Measurements from ENCODE around the gene IFIH1. TPM values are rescaled to one million over a fixed set of nuclear protein-coding genes. Genes with fewer than 3 reads are reported as not detected.

Gene IFIH1
- 10 to 100 TPM; 15.1 to 20.9 (median 18.3) TPM for total RNA-seq
- long read RNA-seq, donor 1, transcript IFIH1-207 (16 exons, 3,544 nt) = major isoform, 14 of 16 reads
- long read RNA-seq, donor 1, partial matches to known transcripts = 1 of 16 reads
- long read RNA-seq, donor 1, other reads (novel, unspliced or antisense) = 0 of 16 reads
- long read RNA-seq, donor 2, partial matches to known transcripts = 8 of 12 reads
- long read RNA-seq, donor 2, other reads (novel, unspliced or antisense) = 2 of 12 reads

DNA sequence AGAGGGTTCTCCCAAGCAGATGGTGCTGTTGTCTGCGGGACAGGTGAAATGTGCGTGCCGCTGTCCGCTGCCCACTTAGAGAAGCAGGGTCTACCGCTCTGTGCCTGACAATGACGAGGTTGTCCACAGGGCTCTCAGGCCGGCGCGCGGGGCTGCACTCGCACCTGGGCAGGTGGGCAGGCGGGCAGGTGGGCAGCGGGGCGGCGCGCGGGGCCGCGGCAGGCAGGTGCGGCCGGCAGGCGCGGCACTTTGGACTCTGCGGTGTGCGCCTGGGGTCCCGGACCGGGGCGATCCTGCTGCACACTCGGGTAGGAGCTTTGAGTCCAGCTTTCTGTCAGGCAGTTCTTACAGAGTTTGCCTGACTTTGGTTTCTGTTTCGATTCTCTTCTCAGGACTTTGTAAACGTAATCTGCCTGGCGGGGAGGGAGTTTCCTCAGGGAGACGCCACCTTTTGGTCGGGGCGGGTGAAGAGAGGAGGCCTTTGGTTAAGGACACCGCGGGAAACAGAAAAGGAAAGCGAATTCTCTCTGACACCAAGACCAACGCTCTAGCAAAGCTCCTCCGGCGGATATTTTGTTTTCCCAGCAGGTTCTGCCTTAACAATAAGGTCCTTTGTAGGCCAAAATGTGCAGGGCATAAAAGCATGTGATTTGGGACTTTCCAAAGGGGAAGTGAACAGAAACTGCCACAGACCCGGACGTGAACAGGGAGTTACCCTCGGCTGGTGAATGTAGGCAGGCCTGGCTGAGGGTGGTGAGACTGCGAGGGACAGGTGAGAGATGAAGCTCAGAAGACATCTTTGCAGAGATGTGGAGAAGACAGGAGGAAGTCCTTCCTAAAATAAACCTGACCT is at the start of gene IFIH1:
IFIH1 (minus strand) TSS at position 357 of the 853 bp plus-strand sequence. CDS start 377 bp downstream, outside the sequence.
- intact Hi-C loops (cut with DNase I, micrococcal nuclease) = no loop called here
- ATAC-seq = peak; percentile 94
- H3K9me3 ChIP-seq = no peaks in the 10 kb centered on the region

DNA sequence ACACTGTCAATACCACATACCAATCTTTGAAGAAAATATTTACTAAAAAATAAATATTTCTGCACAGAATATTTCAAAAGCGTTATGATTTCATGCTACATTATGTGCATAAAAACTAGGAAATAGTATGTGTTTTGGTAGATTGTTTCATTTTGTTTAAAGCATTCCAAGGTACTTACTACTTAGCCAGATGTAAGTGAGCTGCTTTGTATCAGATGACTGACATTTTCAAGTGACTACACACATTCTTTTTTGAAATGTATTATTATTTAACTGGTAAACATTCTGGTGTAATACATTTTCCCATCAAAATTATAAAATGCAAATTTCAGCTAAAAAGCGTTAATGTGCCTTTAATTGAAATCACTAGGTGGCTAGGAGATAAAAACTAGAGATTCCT is 46.9 kb upstream of the IFIH1 start:
- TF ChIP-seq, protein P1, sequence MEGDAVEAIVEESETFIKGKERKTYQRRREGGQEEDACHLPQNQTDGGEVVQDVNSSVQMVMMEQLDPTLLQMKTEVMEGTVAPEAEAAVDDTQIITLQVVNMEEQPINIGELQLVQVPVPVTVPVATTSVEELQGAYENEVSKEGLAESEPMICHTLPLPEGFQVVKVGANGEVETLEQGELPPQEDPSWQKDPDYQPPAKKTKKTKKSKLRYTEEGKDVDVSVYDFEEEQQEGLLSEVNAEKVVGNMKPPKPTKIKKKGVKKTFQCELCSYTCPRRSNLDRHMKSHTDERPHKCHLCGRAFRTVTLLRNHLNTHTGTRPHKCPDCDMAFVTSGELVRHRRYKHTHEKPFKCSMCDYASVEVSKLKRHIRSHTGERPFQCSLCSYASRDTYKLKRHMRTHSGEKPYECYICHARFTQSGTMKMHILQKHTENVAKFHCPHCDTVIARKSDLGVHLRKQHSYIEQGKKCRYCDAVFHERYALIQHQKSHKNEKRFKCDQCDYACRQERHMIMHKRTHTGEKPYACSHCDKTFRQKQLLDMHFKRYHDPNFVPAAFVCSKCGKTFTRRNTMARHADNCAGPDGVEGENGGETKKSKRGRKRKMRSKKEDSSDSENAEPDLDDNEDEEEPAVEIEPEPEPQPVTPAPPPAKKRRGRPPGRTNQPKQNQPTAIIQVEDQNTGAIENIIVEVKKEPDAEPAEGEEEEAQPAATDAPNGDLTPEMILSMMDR (IDR thresholded peaks at IDR 0.05) = no peak
- no peak overlapping the region for H3K4me3 ChIP-seq
- no peak for ATAC-seq
- no peaks in the 10 kb centered on the region for H3K36me3 ChIP-seq (ENCODE audit: low read depth)
- H3K4me1 ChIP-seq (ENCODE audit: low read depth) = no peaks in the 10 kb centered on the region
- intact Hi-C loops (cut with DNase I, micrococcal nuclease) = no loop called here
- H3K9me3 ChIP-seq = no peaks in the 10 kb centered on the region
- DNase-seq = no peak

More for the DNA sequence above, at the start of gene IFIH1:
- TF ChIP-seq, protein P1 (IDR thresholded peaks at IDR 0.05) = peak; percentile 15
- Histone ChIP-seq H3K4me1 (ENCODE audit: low read depth) (peaks cover 27% of the 10 kb centered on the region), H3K36me3 (ENCODE audit: low read depth) (no peaks in the 10 kb centered on the region), H3K4me3 (peak within 1 kb of the TSS; percentile 88)
- DNase-seq = peak; percentile 86 to 94 (median 87)

DNA sequence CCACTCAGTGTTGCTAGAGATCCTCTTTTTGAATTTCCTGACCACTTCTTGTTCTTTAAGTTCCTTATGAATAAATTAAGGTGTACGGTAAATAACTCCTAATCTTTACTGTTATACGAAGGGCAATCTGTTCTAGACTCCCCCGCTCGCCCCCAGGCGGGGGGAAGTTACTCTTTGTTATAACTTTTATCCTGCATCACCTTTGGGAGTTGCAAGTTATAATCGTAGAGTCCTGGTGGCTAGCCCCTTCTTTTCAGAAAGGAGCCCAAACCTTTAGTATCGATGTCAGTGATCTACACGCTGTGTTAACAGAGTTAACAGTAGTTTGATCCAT is 26.1 kb upstream of the IFIH1 start:
- TF ChIP-seq, protein P1 (IDR thresholded peaks at IDR 0.05) = no peak
- no peak for ATAC-seq
- DNase-seq = no peak

DNA sequence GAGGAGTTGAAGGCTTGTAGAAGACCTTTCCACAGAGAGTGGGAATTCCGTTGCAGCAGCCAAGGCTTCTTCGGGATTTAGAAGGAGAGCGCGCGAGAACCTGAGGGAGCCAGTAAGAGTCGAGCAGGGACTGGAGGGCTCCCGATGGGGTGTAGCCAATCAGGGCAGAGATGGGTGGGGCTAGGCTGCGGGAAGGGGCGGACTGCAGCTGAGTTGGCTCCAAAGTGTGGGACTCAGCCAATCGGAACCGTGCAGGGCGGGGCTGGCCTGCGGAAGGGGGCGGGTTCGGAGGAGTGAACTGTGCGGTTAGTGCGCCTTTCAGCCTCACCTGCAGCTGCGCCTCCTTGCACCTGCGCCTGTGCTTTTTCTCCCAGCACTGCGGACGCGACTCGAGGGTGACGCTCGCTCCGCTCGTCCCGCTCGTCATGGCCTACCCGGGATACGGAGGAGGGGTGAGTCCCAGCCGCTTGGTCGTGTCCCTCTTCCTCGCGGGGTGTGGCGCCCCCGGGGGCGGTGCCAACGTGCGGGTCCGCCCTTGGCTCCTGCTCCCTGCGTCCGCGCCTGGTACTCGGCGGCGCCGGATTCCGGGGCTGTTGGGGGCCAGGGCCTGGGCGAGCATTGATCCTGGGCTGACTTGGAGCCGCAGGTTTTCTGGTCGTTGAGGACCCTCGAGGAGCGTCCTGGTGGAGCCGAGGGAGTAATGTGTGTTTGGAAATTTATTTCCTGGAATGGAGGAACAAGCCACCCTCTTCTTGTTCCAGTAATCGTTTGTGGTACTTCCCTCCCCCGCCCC is 25.5 kb upstream of the IFIH1 start, which contains the start of gene GCA:
GCA (plus strand) TSS at position 309 of the 793 bp plus-strand sequence; CDS start at position 426, 117 bp downstream.
- ATAC-seq (peak; percentile 99), DNase-seq (peak; percentile 98 to 99 (median 99))
- TF ChIP-seq, protein P1 (IDR thresholded peaks at IDR 0.05) = no peak
- no peaks in the 10 kb centered on the region for H3K36me3 ChIP-seq (ENCODE audit: low read depth)
- H3K9me3 ChIP-seq = no peaks in the 10 kb centered on the region
- no peaks in the 10 kb centered on the region for H3K4me1 ChIP-seq (ENCODE audit: low read depth)
- peak within 1 kb of the TSS; percentile 56 for H3K4me3 ChIP-seq
- intact Hi-C loops (cut with DNase I, micrococcal nuclease) = no loop called here

More for the DNA sequence above, 26.1 kb upstream of the IFIH1 start:
- Histone ChIP-seq H3K9me3 (no peaks in the 10 kb centered on the region), H3K4me1 (ENCODE audit: low read depth) (no peaks in the 10 kb centered on the region), H3K4me3 (peak overlapping the region; percentile 56), H3K36me3 (ENCODE audit: low read depth) (no peaks in the 10 kb centered on the region)
- intact Hi-C loops (cut with DNase I, micrococcal nuclease) = no loop called here

DNA sequence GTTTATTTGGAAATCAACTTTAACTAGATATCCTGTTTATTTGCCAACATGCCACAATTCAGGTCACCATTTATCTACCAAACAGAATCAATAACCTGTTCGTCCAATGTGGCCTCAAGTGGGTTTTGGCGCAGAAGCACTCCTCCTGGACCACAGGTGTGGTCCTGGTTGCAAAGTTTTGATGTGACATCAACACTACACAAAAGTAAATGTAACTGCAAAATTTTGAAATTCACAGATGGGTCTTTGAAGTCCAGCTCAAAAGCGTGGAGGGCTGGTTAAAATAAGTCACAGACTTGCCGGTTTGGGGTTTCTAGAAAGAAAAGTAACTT is 25.0 kb upstream of the IFIH1 start:
- Histone ChIP-seq H3K4me3 (no peak overlapping the region), H3K4me1 (ENCODE audit: low read depth) (no peaks in the 10 kb centered on the region), H3K9me3 (no peaks in the 10 kb centered on the region), H3K36me3 (ENCODE audit: low read depth) (no peaks in the 10 kb centered on the region)
- ATAC-seq = no peak
- intact Hi-C loops (cut with DNase I, micrococcal nuclease) = no loop called here
- TF ChIP-seq, protein P1 (IDR thresholded peaks at IDR 0.05) = no peak
- no peak for DNase-seq

Measured in mucosa of descending colon (tissue), 3 donors.